ENCODE data around the gene CRACR2A.

The CRACR2A gene

GRCh38 chr12:3614806-3615466, 138.0 kb downstream of the CRACR2A start:
- no peak for DNase-seq

GRCh38 chr12:3613641-3614395, 139.1 kb downstream of the CRACR2A start:
- DNase-seq: no peak

- DNase-seq: no peak
These were observed 140.8 kb downstream of the CRACR2A start for GRCh38 chr12:3611860-3612703.

GRCh38 chr12:3607821-3608220, 145.1 kb downstream of the CRACR2A start:
- DNase-seq: no peak

- DNase-seq: no peak
These were observed 145.7 kb downstream of the CRACR2A start for GRCh38 chr12:3607039-3607720.

GRCh38 chr12:3606128-3606527, 146.8 kb downstream of the CRACR2A start:
- DNase-seq: no peak

GRCh38 chr12:3605692-3606091, 147.2 kb downstream of the CRACR2A start:
- DNase-seq: no peak

- DNase-seq: peak; percentile 52
These were observed 147.9 kb downstream of the CRACR2A start for GRCh38 chr12:3604748-3605586.

GRCh38 chr12:3604286-3604685, 148.6 kb downstream of the CRACR2A start:
- DNase-seq: no peak

- DNase-seq: no peak
These were observed 149.3 kb downstream of the CRACR2A start for GRCh38 chr12:3603576-3603975.

- DNase-seq: no peak
These were observed 150.4 kb downstream of the CRACR2A start for GRCh38 chr12:3602488-3602887.

GRCh38 chr12:3601461-3602150, 151.3 kb downstream of the CRACR2A start:
- DNase-seq: no peak

GRCh38 chr12:3600951-3601350, 152.0 kb downstream of the CRACR2A start:
- DNase-seq: no peak

- no peak for DNase-seq
These were observed 152.7 kb downstream of the CRACR2A start for GRCh38 chr12:3600039-3600720.

- DNase-seq: no peak
These were observed 153.7 kb downstream of the CRACR2A start for GRCh38 chr12:3598896-3599860.

GRCh38 chr12:3597526-3598210, 155.2 kb downstream of the CRACR2A start:
- no peak for DNase-seq

- no peak for DNase-seq
These were observed 156.1 kb downstream of the CRACR2A start for GRCh38 chr12:3596703-3597415.

GRCh38 chr12:3595721-3596120, 157.2 kb downstream of the CRACR2A start:
- no peak for DNase-seq

All from left hindlimb (tissue), 1 donor.